ENCODE measurements around the gene ARSB. TPM values are rescaled to one million over a fixed set of nuclear protein-coding genes. Genes with fewer than 3 reads are reported as not detected.

ARSB gene
- polyA plus RNA-seq, 1 of the 3 experiments (the other 2 are of a cell fraction) = 12.5 TPM

DNA sequence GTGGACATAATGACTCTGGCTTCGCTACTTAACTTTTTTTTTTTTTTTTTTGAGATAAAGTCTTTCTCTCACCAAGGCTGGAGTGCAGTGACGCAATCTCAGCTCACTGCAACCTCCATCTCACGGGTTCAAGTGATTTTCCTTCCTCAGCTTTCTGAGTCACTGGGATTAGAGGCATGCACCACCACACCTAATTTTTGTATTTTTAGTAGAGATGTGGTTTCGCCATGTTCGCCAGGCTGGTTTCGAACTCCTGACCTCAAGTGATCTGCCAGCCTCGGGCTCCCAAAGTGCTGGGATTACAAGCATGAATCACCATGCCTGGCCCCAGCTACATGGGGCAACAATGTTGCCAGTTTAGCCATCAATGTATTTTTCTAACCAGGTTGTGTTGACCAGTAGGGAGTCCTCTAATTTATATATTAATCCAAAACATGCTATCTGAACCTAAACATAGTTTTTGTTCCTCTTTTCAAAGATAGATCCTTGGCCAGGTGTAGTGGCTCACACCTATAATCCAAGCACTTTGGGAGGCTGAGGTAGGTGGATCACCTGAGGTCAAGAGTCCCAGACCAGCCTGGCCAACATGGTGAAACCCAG, 216.2 kb downstream of the ARSB start:
- Histone ChIP-seq H3K4me3 (ENCODE audit: low read depth in 2 of 2, low read length in 1 of 2) (no peak overlapping the region), H3K9ac (no peak overlapping the region), H3K79me2 (ENCODE audit: insufficient read depth) (no peaks in the 10 kb centered on the region), H3K4me2 (no peak overlapping the region), H2AFZ (ENCODE audit: low read depth) (no peak overlapping the region), H3F3A (replicated peaks; ENCODE audit: insufficient read depth) (peaks cover 4% of the 10 kb centered on the region), H3K27ac (ENCODE audit: low read depth in 2 of 2, low read length in 1 of 2) (no peak overlapping the region), H3K9me2 (no peaks in the 10 kb centered on the region), H3K4me1 (ENCODE audit: control insufficient read depth in 1 of 2, insufficient read depth in 2 of 2, low read depth in 1 of 2, low read length in 1 of 2) (peaks cover 2 to 4% of the 10 kb centered on the region in 2 experiments; a peak in 2 of 4 replicates), H3K9me3 (no peaks in the 10 kb centered on the region), H3K36me3 (replicated peaks in 1 of 2; ENCODE audit: control insufficient read depth in 1 of 2, insufficient read depth in 2 of 2, low read length in 1 of 2) (no peaks in the 10 kb centered on the region), H4K20me1 (ENCODE audit: insufficient read depth) (no peaks in the 10 kb centered on the region), H3K27me3 (ENCODE audit: insufficient read depth) (no peaks in the 10 kb centered on the region)
- WGBS (ENCODE audit: low lambda C conversion rate) = 82% methylated on average over 7 of the region's 7 CpGs
- DNase-seq = no peak
- TF ChIP-seq MXI1 (IDR thresholded peaks at IDR 0.05; ENCODE audit: low read depth, low read length) = no peak
- TF ChIP-seq, protein P1, sequence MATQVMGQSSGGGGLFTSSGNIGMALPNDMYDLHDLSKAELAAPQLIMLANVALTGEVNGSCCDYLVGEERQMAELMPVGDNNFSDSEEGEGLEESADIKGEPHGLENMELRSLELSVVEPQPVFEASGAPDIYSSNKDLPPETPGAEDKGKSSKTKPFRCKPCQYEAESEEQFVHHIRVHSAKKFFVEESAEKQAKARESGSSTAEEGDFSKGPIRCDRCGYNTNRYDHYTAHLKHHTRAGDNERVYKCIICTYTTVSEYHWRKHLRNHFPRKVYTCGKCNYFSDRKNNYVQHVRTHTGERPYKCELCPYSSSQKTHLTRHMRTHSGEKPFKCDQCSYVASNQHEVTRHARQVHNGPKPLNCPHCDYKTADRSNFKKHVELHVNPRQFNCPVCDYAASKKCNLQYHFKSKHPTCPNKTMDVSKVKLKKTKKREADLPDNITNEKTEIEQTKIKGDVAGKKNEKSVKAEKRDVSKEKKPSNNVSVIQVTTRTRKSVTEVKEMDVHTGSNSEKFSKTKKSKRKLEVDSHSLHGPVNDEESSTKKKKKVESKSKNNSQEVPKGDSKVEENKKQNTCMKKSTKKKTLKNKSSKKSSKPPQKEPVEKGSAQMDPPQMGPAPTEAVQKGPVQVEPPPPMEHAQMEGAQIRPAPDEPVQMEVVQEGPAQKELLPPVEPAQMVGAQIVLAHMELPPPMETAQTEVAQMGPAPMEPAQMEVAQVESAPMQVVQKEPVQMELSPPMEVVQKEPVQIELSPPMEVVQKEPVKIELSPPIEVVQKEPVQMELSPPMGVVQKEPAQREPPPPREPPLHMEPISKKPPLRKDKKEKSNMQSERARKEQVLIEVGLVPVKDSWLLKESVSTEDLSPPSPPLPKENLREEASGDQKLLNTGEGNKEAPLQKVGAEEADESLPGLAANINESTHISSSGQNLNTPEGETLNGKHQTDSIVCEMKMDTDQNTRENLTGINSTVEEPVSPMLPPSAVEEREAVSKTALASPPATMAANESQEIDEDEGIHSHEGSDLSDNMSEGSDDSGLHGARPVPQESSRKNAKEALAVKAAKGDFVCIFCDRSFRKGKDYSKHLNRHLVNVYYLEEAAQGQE (IDR thresholded peaks at IDR 0.05; ENCODE audit: low read depth, low read length) = no peak
- no peak for TF ChIP-seq RXRA (IDR thresholded peaks at IDR 0.05; ENCODE audit: borderline replicate concordance, low read depth)
- TF ChIP-seq SIN3A (IDR thresholded peaks at IDR 0.05; ENCODE audit: borderline replicate concordance, low read depth, low read length) = no peak
- no peak for TF ChIP-seq TEAD4 (IDR thresholded peaks at IDR 0.05; ENCODE audit: borderline replicate concordance, insufficient read depth)
- ChIA-PET CTCF (interaction anchor here (1.3 kb wide), 1 partner anchor 9 kb away, joined by 3 read pairs; no protein-coding TSS in a partner anchor), POLR2A (no interaction called here)

DNA sequence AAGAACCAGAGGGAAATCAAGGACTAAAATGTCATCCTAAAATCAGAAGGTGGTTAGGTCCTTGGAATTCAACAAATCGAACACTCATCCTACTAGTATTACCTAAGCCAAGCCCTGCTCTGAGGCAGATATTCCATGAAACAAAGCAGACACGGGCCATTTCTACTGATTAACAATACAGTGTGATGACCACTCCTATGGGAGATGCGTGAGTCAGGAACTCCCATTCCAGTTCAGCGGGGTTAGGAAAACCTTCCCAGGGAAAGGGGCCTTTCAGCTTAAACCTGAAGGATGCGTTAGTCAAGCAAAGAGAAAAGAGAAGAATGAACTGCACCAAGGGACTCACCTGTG, 218.7 kb downstream of the ARSB start:
- peaks cover under 1% of the 10 kb centered on the region for H3F3A ChIP-seq (replicated peaks; ENCODE audit: insufficient read depth)
- H3K36me3 ChIP-seq (replicated peaks in 1 of 2; ENCODE audit: control insufficient read depth in 1 of 2, insufficient read depth in 2 of 2, low read length in 1 of 2) = no peaks in the 10 kb centered on the region
- POLR2A ChIA-PET = no interaction called here
- no peak overlapping the region for H2AFZ ChIP-seq (ENCODE audit: low read depth)
- no peak for DNase-seq
- H3K9me2 ChIP-seq = no peaks in the 10 kb centered on the region
- TF ChIP-seq, protein P2, sequence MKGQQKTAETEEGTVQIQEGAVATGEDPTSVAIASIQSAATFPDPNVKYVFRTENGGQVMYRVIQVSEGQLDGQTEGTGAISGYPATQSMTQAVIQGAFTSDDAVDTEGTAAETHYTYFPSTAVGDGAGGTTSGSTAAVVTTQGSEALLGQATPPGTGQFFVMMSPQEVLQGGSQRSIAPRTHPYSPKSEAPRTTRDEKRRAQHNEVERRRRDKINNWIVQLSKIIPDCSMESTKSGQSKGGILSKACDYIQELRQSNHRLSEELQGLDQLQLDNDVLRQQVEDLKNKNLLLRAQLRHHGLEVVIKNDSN (IDR thresholded peaks at IDR 0.05; ENCODE audit: borderline replicate concordance, low read depth) = no peak
- no peak for TF ChIP-seq FOXM1 (IDR thresholded peaks at IDR 0.05; ENCODE audit: low read depth)
- no peak for TF ChIP-seq MXI1 (IDR thresholded peaks at IDR 0.05; ENCODE audit: low read depth, low read length)
- TF ChIP-seq SMC3 (IDR thresholded peaks at IDR 0.05; ENCODE audit: low read depth, low read length) = no peak
- no peak for TF ChIP-seq TCF12 (IDR thresholded peaks at IDR 0.05)
- no peak for TF ChIP-seq EZH2phosphoT487 (IDR thresholded peaks at IDR 0.05; ENCODE audit: borderline replicate concordance, low read depth)
- no peak for TF ChIP-seq RAD21 (IDR thresholded peaks at IDR 0.05; ENCODE audit: low read length)
- TF ChIP-seq RCOR1 (IDR thresholded peaks at IDR 0.05; ENCODE audit: low read length) = no peak
- H3K4me2 ChIP-seq = no peak overlapping the region
- no peak overlapping the region for H3K27ac ChIP-seq (ENCODE audit: low read depth in 2 of 2, low read length in 1 of 2)
- H3K4me1 ChIP-seq (ENCODE audit: control insufficient read depth in 1 of 2, insufficient read depth in 2 of 2, low read depth in 1 of 2, low read length in 1 of 2) = no peaks in the 10 kb centered on the region
- H3K79me2 ChIP-seq (ENCODE audit: insufficient read depth) = no peaks in the 10 kb centered on the region
- CTCF ChIA-PET = no interaction called here
- no peak overlapping the region for H3K9ac ChIP-seq
- no peaks in the 10 kb centered on the region for H3K9me3 ChIP-seq
- H3K27me3 ChIP-seq (ENCODE audit: insufficient read depth) = no peaks in the 10 kb centered on the region
- no peak overlapping the region for H3K4me3 ChIP-seq (ENCODE audit: low read depth in 2 of 2, low read length in 1 of 2)
- WGBS (ENCODE audit: low lambda C conversion rate) = 91% methylated on average over 5 of the region's 5 CpGs
- H4K20me1 ChIP-seq (ENCODE audit: insufficient read depth) = no peaks in the 10 kb centered on the region

Measured in SK-N-SH (cell line).